Esophagus squamous epithelium (tissue), 4 donors: ENCODE results near the gene SAXO1.

Experiments used
- POLR2A ChIP-seq, 4 donors: fragments of 450-650 bp; IDR thresholded peaks; one replicate each; pipeline ENCODE4 v1.6.1; 2017; ENCODE audit warnings: antibody characterized with exemption in 4 of 4, mild to moderate bottlenecking in 4 of 4, moderate library complexity in 3 of 4
- TF ChIP-seq, protein P1 (sequence below), 6 experiments: fragments of 450-650 bp in 4 of 6; fragments of 200-600 bp in 2 of 6; sonication (generic) in 2 of 6; IDR thresholded peaks; one replicate each; pipeline ENCODE4 v1.5.1; 2016 to 2019; ENCODE audit warnings: antibody characterized with exemption in 6 of 6, mild to moderate bottlenecking in 4 of 6, moderate library complexity in 4 of 6

DNA sequence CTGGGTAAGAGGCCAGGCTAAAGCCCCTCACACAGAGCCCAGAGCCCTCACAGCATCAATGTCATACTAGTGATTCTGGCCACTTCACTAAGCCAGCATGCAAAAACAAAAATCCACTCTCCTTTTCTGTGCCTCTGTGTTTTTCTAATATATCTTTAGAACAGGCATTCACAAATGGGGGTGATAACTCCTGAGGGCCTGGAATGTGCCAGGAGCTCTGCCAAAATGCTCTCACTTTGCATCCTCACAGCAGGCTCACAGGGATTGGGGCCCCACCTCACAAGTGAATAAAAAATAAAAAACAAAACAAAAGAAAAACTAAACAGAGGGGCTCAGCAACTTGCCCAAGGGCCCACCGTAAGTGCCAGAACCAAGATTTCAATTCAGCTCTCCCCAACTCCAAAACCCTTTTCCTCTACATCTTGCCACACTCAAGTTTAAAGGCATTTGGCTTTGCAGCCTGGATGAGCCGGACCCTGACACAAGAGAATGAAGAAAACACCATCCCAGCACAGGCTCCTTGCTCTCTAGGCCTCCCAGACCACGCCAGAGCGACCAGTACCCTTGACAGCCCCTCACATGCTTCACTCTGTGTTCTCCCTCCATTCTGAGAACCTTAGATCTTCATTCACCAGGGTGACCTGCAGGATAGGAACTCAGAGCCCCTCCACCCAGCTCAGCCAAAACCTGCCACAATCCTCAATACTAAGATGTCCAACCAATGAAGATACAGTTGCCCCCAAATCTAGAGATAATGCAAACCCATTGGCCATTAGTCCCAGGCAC lies 51.3 kb downstream of the SAXO1 start:
- TF ChIP-seq, protein P1, sequence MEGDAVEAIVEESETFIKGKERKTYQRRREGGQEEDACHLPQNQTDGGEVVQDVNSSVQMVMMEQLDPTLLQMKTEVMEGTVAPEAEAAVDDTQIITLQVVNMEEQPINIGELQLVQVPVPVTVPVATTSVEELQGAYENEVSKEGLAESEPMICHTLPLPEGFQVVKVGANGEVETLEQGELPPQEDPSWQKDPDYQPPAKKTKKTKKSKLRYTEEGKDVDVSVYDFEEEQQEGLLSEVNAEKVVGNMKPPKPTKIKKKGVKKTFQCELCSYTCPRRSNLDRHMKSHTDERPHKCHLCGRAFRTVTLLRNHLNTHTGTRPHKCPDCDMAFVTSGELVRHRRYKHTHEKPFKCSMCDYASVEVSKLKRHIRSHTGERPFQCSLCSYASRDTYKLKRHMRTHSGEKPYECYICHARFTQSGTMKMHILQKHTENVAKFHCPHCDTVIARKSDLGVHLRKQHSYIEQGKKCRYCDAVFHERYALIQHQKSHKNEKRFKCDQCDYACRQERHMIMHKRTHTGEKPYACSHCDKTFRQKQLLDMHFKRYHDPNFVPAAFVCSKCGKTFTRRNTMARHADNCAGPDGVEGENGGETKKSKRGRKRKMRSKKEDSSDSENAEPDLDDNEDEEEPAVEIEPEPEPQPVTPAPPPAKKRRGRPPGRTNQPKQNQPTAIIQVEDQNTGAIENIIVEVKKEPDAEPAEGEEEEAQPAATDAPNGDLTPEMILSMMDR (IDR thresholded peaks at IDR 0.05), result no peak
- TF ChIP-seq POLR2A (IDR thresholded peaks at IDR 0.05), result no peak
